GM12892 (cell line): ENCODE data around the gene PERCC1.
"Not testable (repeated sequence)": the region's sequence is repeated elsewhere in the genome, so short reads cannot be mapped to it uniquely, and the experiment has no call there.

Experiments used
- DNase-seq: peaks from one replicate; pipeline ENCODE4 v3.0.0; 2011; ENCODE audit not compliant: insufficient read length
- FAIRE-seq: peaks from 2 replicates; lab custom pipeline; 2011; peaks lifted over from hg19 to GRCh38; lab: Jason Lieb, UNC
- POLR2A ChIP-seq: IDR thresholded peaks from 2 replicates; pipeline ENCODE4 v1.6.1; 2011; ENCODE audit warnings: low read depth, low read length, control low read depth
- POLR2AphosphoS5 ChIP-seq: IDR thresholded peaks from 2 replicates; pipeline ENCODE4 v1.6.1; 2011; ENCODE audit warnings: low read depth, low read length, control low read depth
- TAF1 ChIP-seq: IDR thresholded peaks from 2 replicates; pipeline ENCODE4 v1.6.1; 2011; ENCODE audit warnings: low read depth, mild to moderate bottlenecking, control low read depth, low read length, borderline replicate concordance

Gene PERCC1

DNA sequence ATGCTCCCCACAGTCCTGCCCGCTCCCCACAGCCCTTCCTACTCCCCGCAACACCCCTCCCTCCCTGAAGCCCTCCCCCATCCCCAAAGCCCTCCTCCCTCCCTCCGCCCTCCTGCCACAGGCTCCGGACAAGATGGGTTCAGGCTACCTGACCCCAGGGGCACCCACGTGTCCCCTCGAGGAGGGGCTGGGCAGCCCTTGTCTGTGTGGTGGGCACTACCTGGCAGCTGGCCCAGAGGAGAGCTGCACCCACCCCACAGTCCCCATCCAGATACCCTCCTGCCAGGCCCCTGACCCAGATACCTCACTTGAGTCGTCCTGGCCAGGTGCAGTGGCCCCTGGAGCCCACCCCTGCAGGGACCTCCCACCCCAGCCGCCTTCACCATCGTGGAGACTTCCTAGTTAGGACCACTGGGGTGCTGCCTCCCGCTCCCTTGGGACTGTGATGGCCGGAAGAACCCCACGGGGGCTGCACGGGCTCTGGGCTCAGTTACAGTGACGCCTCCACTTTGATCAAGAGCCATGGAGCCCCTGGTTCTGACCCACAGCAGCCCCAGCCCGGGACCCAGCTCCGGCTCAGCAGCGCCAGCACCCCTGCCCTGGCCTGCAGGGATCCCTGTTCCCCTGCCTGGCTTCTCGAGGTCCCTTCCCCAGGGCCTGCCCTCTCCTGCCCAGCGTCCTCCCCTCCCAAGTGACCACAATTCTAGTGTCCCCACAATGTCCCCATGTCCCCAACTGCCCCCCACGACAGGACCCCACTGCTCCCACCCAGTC, 806 bp downstream of the PERCC1 start:
- no peak for TF ChIP-seq TAF1
- TF ChIP-seq POLR2AphosphoS5, result no peak
- TF ChIP-seq POLR2A, result no peak
- DNase-seq (no peak), FAIRE-seq (no peak)

DNA sequence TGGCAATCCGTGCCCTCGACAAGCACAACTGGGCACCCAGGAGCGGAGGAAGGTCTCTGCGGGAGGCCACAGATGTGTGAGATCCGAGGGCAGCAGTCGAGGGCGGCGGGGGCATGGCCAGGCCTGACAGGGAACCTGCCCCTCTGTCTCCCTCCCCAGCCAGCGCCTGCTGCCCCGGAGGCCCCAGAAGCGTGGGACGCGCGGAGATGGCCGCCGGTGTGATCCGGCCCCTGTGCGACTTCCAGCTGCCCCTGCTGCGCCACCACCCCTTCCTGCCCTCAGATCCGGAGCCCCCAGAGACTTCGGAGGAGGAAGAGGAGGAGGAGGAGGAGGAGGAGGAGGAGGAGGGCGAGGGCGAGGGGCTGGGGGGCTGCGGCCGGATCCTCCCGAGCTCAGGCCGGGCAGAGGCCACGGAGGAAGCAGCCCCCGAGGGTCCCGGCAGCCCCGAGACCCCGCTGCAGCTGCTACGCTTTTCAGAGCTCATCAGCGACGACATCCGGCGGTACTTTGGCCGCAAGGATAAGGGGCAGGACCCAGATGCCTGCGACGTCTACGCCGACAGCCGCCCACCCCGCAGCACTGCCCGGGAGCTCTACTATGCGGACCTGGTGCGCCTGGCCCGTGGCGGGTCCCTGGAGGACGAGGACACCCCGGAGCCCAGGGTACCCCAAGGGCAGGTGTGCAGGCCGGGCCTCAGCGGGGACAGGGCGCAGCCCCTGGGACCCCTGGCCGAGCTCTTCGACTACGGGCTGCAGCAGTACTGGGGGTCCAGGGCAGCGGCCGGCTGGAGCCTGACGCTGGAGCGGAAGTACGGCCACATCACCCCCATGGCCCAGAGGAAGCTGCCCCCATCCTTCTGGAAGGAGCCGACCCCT, 1.7 kb downstream of the PERCC1 start:
- FAIRE-seq, result no peak
- no peak for TF ChIP-seq TAF1
- TF ChIP-seq POLR2AphosphoS5, result no peak
- DNase-seq, result no peak

DNA sequence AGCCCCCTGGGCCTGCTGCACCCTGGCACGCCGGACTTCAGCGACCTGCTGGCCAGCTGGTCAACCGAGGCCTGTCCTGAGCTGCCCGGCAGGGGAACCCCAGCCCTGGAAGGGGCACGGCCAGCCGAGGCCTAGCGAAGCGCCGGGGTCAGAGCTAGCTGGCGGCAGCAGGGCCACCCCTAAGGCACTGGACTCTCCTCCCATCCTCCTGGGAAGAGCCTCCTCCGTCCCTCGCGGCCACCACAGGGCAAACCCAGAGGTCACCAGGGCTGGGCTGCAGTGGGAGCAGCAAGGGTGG, 2.3 kb downstream of the PERCC1 start:
- TF ChIP-seq POLR2A (no peak), TAF1 (no peak), POLR2AphosphoS5 (no peak)
- no peak for DNase-seq
- no peak for FAIRE-seq

DNA sequence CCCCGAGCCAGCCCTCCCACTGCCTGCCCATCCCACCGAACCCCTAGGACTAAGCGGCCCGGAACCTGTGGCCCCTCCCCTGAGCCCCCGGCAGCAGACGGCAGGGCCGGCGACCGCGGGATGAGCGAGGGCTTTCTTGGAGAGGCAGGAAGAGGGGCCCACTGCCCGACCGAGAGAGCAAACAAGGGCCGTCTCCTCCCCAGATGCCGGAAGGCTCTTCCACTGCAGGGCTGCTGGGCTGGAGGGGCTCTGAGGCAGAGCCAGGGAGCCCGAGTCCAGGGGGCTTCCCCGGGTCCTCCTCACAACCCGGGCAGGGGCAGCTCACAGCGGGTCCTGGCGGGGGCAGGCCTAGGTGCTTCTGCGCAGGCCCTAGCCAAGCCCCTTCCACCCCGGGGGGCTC, 2.9 kb downstream of the PERCC1 start:
- DNase-seq (no peak), FAIRE-seq (no peak)
- TF ChIP-seq POLR2A, result no peak

DNA sequence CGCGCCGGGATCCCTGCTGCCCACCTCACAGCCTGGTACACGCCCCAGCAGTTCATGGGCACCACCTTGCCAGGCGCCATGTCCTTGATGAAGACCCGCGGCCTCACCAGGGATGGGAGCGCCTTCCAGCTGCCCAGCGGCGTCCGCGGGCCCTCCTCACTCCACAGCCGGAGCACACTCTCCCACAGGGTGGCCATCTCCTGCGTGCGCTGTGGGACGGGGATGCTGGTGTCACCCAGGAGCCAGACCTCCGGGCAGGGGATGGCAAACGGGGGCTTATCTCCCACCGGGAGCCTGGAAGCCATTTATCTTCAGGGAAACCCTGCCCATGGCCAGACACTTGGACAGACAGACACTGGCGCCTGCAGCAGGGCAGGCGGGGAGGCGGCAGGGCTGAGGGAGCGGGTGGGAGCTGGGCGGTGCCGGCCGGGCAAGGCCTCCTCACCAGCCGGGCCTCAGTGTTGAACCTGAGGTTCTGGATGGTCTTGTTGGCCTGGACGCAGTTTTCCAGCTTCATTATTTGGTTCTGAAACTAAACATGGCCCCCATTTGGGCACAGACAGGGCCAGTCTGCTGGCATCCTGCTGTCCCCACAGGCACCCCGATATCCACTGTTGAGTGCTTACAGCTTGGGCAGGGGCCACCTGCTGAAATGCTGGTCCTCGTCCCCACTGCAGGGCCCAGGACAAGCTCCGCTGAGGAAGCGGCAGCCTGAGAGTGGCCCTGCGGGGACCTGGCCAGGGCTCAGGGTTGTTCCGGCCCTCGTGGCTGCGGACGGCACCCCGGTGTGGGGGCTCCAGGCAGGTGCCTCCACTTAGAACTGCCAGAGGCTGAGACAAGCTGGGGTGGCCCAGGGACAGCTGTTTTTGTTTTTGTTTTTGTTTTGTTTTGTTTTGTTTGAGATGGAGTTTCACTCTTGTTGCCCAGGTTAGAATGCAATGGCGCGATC, 4.0 kb downstream of the PERCC1 start:
- FAIRE-seq (no peak), DNase-seq (no peak)
- no peak for TF ChIP-seq POLR2AphosphoS5
- no peak for TF ChIP-seq TAF1
- TF ChIP-seq POLR2A, result no peak

DNA sequence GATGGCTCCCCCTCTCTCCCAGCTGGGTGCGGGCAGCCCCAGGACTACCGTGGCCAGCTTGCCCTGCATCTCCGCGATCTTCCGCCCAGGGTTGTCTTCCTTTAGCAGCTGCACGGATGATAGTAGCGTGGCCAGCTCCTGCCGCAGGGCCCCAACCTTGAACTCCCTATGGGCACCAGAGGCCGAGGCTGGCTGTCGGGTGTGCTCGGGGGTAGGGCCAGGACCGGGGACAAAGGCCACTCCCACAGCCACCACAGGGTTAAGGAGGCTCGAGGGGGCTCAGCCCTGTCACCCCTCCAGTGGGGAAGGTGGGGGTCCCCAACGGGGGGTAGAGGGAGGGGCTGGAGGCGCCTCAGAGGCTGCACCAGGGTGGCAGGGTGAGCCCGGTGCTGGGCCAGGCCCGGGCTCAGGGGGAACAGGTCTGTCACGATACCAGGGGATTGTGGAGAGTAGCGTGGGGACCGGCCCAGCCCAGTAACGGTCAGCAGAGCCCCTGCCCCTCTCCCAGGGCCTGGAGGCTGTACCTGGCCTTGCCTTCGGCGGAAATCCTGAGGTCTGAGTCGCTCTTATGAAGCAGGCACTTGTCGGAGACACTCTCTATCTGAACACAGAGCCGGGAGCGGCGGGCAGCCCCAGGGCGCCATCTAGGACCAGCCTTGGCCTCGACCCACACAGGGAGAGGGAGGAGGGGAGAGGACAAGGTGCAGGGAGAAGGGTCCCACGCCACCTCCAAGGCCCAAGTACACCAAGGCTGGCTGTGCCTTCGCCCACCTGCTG, 5.2 kb downstream of the PERCC1 start:
- no peak for TF ChIP-seq POLR2A
- TF ChIP-seq TAF1, result no peak
- TF ChIP-seq POLR2AphosphoS5, result no peak
- no peak for FAIRE-seq
- no peak for DNase-seq

DNA sequence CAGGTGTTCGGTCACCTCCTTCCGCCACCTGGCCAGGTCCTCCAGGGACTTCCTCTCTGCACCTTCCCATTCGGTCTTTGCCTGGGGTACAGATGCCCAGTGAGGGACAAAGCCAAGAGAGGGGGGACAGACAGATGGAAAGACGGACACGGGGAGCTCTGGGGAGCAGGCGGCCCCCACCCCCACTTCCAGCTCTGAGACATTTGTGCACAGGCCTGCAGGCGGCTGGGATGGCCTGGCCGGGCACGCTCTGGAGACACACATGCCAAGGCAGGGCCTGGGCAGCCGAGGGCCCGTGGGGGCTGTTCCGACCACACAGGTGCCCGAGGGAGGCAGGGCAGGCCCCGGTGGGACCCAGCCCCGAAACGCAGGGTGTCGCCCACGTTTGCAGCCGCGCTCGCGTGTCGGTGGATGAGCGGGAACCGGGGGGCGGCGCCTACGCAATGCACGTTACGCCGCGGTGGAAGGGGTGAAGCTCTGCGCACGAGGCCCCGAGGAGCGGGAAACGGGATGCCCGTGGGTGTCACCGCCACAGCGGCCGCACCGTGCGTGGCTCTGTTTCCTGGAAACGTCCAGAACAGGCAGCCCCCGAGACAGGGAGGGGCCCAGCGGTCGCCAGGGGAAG, 6.0 kb downstream of the PERCC1 start:
- no peak for FAIRE-seq
- TF ChIP-seq POLR2A, result no peak
- TF ChIP-seq POLR2AphosphoS5, result no peak
- no peak for TF ChIP-seq TAF1
- no peak for DNase-seq

DNA sequence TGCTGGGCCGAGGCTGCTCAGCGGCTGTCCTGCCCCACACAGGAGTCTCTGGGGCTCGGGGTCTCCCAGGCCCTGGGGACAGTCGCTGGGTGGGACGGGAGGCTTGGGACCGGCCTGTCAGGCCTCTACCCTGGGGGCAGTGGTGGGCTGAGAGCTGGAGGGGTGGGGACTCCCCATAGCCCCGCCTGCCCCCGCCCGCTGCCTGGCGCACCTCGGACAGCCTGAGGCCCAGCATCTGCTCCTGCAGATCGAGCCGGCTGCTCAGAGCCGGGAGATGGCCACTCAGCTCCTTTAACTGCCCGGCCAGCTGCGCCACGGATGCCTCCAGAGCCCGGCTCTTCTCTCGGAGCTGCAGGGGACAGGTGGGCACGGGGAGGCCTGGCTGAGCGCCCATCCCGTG, 6.7 kb downstream of the PERCC1 start:
- FAIRE-seq, result no peak
- TF ChIP-seq POLR2AphosphoS5, result no peak
- no peak for TF ChIP-seq TAF1
- no peak for TF ChIP-seq POLR2A
- no peak for DNase-seq

DNA sequence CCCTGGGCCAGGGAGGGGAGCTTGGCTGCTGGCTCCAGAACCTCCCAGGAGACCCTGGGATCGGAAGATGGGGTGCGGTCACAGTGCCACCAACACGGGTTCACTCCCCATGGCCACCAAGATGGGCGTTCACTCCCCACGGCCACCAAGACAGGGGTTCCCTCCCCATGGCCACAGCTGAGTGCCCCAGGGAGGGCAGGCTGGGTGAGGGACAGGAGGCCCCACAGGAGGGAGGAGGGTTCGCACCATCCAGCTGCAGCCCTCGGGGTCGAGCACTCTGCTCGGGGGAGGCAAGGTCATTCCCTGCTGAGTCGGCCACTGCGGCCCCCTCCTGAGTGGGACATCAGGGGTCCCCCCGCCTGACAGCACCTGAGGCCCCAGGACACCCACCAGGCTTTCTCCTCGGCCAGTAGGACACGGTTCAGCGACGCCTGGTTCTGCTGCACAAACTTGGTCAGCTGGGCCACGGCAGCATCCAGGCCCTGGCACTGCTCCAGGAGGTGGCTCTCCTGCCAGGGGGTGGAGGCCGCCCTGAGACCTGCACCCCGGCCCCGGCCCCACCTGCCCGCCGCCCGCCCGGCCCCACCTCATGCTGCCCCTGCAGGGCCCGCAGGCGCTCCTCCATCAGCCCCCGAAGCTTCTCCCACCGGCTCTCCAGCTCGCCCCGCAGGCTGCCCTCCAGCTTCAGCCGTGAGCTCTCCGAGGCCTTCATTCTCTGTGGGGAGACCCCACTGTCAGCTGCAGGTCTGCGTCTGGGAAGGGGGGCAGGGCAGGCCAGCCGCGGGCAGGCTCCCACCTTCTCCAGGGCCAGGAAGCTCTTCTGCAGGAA, 7.6 kb downstream of the PERCC1 start:
- no peak for TF ChIP-seq POLR2AphosphoS5
- no peak for TF ChIP-seq POLR2A
- no peak for TF ChIP-seq TAF1
- DNase-seq, result no peak

DNA sequence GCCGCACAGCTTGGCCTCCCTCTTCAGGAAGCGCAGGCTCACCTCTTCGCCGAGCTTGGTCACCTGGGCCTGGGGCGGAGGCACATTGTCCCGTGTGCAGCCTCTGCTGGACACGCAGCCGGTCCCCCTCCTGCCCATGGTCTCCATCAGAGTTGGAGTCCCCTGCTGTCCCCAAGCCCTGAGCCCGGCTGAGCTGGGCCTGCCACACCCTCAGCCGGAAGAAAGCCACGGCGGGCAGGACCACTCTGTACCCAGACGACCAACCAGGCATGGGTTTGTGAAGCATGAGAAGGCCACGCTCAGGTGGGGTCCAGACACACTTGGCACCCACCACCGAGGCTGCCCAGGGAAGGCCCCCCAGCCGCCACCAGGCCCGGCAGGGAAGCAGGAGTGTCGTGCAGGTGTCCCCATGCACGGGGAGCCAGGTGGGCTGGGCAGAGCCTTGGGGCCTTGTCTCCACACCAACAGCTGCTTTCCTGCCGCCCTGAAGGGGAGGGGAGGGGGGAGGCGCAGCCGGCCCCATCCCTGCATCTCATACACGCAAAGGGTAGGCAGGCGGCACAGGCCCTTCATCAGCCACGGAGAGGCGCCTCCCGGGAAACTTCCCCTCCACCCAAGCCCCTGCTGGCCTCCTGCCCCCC, 8.3 kb downstream of the PERCC1 start:
- FAIRE-seq, result no peak
- no peak for TF ChIP-seq POLR2AphosphoS5
- TF ChIP-seq POLR2A, result no peak
- TF ChIP-seq TAF1, result no peak
- no peak for DNase-seq

More for the DNA sequence above, 7.6 kb downstream of the PERCC1 start:
- no peak for FAIRE-seq

DNA sequence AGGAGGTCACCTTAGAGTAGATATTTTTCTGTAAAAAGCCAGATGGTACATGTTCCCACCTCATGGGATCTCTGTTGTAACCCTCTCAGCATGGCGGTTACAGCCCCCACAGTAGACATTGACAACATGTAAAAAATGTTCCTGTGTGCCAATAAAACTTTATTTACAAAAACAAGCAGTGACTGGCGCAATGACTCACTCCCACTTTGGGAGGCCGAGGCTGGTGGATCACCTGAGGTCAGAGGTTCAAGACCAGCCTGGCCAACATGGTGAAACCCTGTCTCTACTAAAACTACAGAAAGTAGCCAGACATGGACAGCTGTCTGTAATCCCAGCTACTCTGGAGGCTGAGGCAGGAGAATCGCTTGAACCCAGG, 8.8 kb downstream of the PERCC1 start:
- FAIRE-seq, DNase-seq: not testable (repeated sequence)
